GM21576 (cell line): ENCODE data around the gene MYO7B.

Experiments used
- ATAC-seq: cut with Tn5 transposase; IDR thresholded peaks from one replicate; pipeline ENCODE4 v1.9.1; 2021; ENCODE audit warnings: mild to moderate bottlenecking, moderate library complexity; ENCODE audit not compliant: unreplicated experiment

Gene MYO7B

DNA sequence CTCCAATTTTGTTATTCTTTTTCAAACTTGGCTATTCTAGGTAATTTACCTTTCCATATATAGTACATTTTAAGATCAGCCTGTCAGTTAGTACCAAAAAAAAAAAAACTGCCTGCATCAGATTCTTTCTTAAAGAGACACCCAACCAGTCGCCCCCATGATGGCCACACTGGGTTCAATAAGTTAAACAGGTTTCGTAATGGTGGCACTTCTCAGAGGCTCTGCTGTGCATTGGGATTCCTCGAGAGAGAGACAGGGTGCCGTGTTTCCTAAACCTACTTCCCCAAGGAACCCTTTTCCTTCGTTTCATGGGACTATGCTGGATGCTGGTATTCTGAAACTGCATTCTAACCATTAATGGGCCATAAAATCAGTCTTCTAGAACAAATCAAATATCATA, 37.4 kb downstream of the MYO7B start:
- ATAC-seq: no peak

DNA sequence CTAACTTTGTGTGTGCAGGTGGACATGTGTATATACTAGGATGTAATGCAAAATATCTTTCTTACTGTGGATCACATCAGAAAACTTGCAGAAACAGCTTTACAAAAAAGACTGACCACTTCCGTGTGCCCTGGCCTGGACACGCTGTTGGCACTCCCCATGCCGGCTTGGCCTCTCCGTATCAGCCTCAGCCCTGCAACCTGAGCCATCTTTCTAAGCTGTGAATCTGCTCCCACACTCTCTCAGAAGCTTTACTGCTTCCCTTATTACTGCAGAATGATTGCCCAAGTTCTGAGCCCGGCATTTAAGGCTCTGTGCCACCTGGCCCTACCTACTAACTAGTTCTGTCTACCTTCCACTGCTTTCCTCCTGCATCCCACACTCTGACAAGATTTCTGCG, 37.8 kb downstream of the MYO7B start:
- no peak for ATAC-seq

DNA sequence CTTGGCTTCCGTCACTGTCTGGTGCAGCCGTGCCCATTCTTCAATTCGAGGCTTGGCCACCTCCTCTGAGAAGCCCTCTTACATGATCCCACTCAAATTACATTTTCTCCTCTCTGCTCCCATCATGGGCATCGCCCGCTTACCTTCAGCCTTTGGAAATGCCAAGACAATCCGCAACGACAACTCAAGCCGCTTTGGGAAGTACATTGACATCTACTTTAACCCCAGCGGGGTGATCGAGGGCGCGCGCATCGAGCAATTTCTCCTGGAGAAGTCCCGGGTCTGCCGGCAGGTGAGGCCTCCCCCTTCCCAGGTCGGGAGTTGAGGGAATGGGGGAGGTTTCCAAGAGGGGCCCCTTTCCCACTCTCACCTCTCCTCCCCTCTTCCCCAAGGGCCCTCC, 38.3 kb downstream of the MYO7B start:
- no peak for ATAC-seq

DNA sequence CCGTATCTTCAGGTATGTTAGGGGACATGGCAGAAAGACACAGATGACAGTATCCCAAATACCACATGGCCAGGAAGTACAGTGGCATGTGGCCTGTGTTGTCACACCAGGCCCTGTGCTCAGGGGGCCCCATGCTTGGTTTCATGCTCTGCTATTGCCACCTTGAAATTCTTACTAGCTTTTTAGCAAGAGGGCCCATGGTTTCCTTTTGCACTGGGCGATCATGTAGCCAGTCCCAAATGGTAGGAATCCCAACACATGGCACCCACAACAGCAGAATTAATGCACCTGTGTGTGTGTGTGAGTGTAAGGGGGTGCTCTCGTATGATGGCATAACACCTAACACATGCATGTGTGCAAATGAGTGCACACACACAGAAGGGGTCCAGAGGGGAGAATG, 39.2 kb downstream of the MYO7B start:
- no peak for ATAC-seq

DNA sequence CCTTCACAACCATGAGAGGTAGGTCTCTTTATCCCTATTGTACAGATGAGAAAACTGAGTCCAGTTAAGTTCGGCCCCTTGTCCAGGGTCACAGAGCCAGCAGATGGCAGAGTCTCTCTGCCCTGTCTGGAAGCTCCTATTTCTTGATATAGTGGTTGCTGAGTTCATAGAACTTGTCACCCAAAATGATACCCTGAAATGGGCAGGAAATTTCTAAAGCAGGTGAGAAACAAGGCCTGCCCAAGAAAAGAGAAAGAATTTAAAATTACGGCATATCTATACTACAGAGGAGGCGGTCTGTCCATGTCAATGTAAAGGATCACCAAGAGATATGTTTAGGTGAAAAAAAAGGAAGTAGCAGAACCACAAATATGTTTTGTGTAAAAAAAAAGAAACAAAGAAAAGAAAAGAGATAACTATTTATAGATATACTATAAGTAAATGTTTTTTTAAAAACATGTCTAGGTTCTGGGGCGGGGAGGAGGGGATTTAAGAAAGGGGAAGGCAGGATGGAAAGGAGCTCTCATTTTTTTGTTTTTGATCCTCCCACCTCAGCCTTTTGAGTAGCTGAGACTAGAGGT, 39.8 kb downstream of the MYO7B start:
- no peak for ATAC-seq

DNA sequence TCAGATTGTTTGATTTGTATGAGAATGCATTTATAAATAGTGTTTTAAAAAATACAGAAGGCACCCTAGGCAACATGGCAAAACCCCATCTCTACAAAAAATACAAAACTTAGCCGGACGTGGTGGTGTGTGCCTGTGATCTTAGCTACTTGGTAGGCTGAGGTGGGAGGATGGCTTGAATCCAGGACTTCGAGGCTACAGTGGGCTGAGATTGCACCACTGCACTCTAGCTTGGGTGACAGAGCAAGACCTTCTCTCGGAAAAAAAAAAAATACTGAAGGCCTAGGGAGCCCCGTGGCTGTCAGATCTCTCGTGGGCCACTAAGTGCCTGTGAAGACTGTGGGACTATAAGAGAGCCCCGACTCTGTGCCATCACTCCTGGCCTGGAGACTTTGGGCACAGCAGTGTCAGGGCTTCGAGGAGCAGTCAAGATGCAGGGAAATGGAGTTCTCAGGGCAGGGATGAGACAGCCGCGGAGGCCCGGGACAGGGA, 40.5 kb downstream of the MYO7B start:
- no peak for ATAC-seq

DNA sequence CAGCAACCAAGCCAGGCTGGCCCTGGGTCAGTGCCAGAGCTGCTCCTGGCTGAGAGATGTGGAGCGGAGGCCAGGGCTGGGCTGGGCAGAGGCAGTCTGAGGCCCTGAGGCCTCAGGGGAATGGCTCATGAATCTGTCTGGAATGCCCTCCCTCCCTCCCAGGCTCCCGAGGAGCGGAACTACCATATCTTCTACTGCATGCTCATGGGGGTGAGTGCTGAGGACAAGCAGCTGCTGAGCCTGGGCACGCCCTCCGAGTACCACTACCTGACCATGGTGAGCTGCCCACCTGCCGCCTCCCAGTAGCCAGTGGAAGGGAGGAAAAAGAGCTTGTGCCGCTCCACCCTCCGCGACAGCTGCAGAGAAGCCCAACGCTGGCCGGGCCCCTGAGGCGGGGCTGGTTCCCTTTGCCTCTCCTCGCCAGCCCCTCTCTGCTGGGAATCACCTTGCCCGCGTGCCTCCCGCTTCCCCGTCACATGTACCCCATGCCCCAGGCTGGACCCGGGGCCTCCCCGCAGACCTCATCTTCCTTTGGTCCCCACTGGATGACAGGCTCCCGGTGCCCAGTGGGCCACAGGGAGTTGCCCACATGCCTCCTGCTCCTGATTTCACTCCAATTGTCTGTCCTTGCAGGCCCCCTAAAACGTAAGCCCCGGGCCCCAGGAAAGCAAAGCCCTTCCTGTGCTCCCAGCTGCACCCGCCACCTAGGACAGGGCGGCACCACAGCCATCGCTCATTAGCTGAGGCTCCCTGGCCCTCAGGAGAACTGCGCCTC, 41.1 kb downstream of the MYO7B start:
- no peak for ATAC-seq

DNA sequence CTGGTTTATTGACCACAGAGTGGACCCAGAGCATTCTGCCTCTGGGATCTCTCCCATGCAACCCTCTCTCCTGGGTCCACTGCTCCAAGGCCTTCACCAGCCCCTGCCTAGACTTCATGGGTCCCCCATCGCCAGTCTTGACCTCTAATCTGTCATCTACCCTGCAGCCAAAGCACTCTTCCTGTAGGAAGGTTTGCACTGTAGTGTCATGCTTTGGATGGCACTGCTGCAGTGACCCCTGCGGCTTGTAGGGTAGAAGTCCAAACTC, 41.7 kb downstream of the MYO7B start:
- ATAC-seq: no peak

DNA sequence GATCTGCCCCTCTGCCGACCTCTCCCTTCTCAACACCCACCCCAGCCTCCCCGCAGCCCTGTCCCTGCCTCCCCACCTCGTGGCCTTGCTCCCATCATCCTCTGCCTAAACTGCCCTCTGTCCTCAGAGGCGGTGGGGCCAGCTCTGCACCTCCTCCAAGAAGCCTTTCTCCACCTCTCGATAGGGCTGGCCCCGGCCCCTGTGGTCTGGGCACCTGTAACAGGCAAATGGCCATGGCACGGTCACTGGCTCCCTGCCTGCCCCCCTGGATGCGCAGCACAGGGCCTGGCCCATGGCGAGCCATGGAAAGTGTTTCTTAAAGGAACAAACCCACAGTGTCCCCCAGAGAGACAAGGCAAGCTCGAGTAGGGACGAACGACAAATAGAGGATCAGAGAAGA, 42.0 kb downstream of the MYO7B start:
- no peak for ATAC-seq

DNA sequence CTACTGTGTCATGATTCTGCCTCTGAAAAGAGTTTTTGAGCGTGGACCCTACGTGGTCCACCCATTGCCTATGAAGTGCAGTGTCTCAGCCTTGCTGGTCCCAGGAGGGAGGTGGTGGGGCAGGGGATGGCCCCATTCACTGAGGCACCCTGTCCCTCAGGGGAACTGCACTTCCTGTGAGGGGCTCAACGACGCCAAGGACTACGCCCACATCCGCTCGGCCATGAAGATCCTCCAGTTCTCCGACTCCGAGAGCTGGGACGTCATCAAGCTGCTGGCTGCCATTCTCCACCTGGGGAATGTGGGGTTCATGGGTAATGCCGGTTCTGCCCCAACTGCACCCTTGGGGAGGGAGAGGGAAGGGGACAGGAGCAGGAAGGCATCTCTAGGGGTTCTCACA, 42.5 kb downstream of the MYO7B start:
- peak; percentile 44 for ATAC-seq

DNA sequence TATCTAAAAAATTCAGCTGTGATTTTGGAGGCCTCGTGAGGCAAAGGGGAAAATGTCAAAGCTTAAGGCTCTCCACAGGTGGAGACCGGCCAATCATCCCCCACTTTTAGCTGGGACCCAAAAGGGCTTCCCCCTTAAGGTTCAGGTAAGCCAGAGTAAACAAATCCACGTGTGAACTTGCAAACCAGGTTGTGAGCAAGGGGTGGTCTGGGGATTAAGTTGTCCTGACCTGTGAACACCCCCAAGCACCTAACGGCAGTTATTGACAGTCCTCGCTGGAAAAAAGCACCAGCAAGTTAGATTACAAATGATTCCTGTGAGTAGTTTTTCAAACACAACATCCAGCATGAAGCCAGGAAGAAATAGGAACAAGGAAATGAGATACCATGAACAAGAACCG, 42.9 kb downstream of the MYO7B start:
- ATAC-seq: no peak

DNA sequence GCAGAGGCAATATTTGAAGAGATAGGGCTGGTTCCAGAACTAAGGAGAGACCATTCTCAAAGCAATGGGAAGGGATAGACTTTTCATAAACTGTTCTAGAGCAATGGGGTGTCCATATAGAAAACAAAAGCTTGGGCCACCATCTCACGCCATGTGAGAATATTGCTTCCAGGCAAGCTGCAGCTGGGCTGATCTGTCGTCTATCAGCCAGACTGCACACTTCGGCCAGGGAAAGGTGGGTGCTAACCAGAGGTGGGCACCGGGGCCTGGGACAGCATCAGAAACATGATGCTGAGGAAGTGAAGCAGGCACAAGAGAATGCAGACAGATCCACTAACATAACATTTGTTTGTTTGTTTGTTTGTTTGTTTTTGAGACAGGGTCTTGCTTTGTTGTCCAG, 43.7 kb downstream of the MYO7B start:
- no peak for ATAC-seq

DNA sequence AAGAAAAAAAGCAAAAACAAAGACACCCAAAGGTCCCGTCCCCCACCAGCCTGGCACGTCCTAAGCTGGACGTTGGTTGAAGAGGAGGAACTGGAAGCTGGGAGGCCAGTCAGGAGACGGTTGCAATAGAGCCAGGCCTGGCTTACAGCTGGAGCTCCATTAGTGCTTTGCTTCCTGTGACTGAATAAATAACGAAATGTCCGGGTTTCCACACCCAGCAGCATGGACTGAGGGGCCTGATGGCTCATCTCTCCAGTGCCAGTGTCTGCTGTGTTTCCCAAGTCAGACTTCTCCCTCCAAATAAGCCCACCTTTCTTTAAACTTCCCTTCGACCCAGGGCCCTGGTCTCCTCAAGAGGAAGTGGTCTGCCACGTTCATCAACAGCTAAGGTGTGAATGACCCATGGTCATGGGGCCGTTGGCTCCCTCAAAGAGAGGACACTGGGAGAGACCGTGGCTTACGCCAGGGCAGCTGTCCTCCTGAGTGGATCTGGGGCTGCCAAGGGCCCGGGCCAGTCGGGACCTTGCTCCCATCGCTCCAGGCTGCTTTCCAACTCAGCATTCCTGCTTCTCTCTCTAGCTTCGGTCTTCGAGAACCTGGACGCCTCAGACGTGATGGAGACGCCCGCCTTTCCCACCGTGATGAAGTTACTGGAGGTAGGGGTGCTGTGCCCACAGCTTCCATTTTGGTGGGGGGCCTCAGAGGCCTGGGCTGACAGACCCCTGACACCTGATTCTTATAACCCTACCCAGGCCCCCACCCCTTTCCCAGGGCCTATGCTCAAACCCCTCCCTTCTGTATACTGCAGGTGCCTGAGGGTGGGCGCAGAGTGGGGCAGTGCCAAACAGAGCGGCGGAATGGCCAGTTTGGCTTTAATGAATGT, 44.9 kb downstream of the MYO7B start:
- no peak for ATAC-seq

DNA sequence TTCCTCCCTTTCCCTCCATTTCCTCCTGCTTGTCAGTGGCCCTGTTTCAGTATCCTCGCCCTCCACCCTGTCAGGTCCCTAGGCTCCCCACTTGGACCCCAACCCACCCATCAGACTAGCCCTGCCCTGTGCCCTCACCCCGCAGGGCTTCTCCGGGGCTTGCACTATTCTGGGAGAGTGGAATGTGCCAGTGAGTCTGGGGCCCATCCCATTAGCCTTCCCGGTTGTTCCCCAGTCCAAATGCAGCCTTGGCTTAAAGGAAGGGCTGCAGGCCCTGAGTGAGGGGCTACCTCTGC, 45.5 kb downstream of the MYO7B start:
- ATAC-seq: no peak

DNA sequence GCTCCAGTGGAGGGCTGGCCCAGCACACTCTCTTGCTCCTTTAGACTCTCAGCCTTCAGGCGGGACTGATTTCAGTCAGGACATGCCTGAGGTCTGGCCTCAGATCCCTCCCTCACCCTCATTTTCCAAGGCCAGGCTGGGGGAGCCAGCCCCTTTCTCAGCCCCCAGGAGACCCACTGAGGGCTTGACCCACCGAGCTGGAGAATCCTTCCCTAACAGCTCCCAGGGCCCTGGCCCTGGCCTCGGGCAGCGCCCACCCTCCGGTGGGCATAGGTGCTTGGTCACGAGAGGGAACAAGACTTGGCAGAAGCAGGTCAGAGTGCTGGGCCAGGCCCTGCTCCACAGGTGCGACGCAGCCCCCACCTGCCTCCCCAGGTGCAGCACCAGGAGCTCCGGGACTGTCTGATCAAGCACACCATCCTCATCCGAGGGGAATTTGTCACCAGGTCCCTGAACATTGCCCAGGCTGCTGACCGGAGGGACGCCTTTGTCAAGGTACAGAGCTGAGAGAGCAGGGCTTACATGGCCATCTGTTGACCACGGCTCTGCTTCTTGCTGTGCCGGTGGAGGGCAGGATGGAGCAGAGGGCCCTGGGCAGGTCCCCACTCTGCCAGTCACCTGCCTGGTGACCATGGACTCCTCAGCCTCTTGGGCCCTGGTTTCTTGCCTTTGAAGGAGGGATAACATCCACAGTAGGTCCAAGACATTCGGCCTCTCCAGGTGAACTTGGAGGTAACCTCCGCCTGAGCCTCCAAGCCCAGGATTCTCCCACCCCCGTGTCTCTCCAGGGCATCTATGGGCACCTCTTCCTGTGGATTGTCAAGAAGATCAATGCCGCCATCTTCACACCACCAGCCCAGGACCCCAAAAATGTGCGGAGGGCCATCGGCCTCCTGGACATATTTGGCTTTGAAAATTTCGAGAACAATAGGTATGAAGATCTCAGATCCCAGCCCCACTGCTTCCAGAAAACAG, 46.3 kb downstream of the MYO7B start:
- ATAC-seq: no peak

DNA sequence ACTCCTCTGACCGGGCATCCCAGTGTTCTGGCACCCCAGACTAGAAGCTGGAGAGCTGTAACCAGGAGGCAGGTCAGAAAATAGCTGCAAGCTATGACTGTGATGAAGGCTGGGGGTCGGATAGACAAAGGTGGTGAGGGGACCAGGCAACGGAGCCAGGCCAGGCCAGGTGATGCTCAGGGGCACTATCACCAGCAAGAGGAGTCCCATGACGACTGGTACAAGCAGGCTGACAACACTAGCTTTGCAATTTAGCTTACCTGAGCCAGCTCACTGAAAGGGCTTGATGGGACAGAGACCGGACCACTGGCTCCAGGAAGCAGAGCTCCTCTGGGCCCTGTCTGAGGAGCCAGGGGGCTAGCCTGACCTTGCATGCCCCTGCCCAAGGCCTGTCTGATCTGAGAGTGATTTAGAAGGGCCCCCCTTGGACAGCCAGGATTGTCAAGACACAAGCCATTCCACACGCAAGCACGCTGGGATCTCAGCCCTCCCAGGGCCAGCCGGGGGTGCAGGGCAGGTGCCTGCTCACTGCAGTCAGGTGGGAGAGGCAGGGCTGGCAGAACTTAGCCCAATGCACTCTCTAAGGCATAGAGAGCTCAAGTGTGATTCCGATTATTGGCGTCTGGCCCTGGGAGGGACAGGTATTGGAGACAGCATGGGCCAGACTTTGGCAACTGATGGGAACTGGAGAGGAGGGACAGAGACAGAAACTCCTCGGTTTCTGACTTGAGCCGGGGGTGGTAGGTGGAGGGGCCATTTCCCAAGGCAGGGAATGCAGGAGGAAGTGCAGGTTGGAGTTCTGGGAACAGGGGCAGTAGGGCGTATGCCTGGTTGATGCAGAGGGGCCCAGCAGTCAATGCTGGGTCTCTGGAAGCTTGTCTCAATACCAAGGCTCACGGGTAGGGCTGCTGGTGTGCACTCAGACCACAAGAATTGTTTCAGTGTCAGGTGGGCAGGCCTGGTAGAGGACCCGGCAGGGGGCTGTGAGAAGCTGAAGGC, 47.7 kb downstream of the MYO7B start:
- no peak for ATAC-seq

DNA sequence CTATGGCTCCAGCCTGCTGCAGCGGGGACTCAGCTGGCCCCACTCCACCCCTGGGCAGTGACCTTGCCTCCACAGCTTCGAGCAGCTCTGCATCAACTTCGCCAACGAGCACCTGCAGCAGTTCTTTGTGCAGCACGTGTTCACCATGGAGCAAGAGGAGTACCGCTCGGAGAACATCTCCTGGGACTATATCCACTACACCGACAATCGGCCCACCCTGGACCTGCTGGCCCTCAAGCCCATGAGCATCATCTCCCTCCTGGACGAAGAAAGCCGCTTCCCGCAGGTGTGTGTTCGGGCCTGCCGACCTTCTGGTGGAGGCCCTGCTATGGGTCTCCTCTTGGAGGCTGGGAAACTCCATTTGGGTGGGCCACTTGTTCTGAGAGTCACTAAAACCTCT, 48.6 kb downstream of the MYO7B start:
- no peak for ATAC-seq

DNA sequence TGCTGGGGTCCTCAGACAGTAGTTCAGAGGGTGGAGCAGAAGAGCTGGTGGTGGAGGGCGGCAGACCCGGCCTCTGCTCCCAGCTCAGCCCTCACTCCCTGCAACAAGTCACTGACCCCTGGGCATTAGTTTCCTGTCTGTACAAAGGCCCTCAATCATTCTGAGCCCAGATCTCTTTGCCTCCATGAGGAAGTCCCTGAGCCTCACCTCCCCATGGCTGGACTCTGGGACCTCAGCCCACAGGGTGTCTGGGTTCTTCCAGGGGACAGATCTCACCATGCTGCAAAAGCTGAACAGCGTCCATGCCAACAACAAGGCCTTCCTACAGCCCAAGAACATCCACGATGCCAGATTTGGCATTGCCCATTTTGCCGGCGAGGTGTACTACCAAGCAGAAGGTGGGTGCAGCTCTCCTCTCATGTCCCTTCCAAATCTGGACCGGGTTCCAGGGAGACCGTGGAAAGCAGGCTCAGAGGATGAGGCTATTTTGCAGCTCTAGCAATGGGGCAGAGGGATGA, 49.1 kb downstream of the MYO7B start:
- no peak for ATAC-seq

DNA sequence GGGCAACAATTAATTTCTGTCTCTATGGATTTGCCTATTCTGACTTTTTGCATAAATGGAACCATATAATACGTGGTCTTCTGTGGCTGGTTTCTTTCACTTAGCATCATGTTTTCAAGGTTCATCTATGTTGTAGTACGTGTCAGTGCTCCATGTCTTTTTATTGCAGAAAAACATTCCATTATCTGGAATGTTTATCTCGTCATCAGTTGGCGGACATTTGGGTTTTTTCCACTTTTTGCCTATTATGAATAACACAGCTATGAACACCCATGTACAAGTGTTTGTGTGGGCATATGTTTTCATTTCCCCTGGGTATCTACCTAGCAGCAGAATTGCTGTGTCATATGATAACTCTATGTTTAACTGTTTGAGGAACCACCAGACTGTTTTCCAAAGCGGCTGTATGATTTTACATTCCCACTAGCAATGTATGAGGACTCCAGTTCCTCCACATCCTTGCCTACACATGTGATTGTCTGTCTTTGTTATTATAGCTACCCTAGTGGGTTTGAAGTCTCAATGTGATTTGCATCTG, 49.9 kb downstream of the MYO7B start:
- ATAC-seq: no peak
